Common myeloid progenitor, CD34-positive (primary cell): Measurements from ENCODE around the gene OPHN1.

Experiments
- CTCF ChIA-PET: fragments of 350-600 bp; sonication (Branson Sonifier 250); formaldehyde crosslinking; loops from one replicate; lab custom pipeline; 2021; ENCODE audit warnings: antibody characterized with exemption; lab: Charles Lee
- POLR2A ChIA-PET: fragments of 350-600 bp; sonication (Branson Sonifier 250); formaldehyde crosslinking; loops from one replicate; lab custom pipeline; 2021; ENCODE audit warnings: antibody characterized with exemption; lab: Charles Lee
- DNase-seq, 3 donors: peaks; one replicate each; pipeline versions ENCODE4 v3.0.0 to v3.0.0-alpha.2; 2013
- H3K27ac ChIP-seq, 2 experiments: 1 replicate in 1 of 2; 2 replicates in 1 of 2; pipeline ENCODE4 v1.7.0; 2013; ENCODE audit warnings: inconsistent platforms in 2 of 2, low read length in 2 of 2, mild to moderate bottlenecking in 2 of 2, low read depth in 1 of 2, moderate library complexity in 1 of 2; ENCODE audit not compliant: severe bottlenecking in 2 of 2, insufficient read depth in 1 of 2, poor library complexity in 1 of 2
- H3K27me3 ChIP-seq, 5 experiments: replicated peaks in 2 of 5; 1 replicate in 3 of 5; 2 replicates in 2 of 5; pipeline versions ENCODE4 v1.6.1 to v1.7.0; 2013; ENCODE audit warnings: low read length in 4 of 5, mild to moderate bottlenecking in 2 of 5, moderate library complexity in 2 of 5, inconsistent platforms in 1 of 5; ENCODE audit not compliant: insufficient read depth in 5 of 5, control insufficient read depth in 4 of 5
- H3K36me3 ChIP-seq, 4 experiments: 1 replicate in 2 of 4; 2 replicates in 2 of 4; pipeline versions ENCODE4 v1.6.1 to v1.7.0; 2013; ENCODE audit warnings: low read length in 3 of 4, control low read depth in 1 of 4, mild to moderate bottlenecking in 1 of 4; ENCODE audit not compliant: control insufficient read depth in 4 of 4, insufficient read depth in 4 of 4
- H3K4me1 ChIP-seq, 4 experiments: 1 replicate in 3 of 4; 2 replicates in 1 of 4; pipeline versions ENCODE4 v1.6.1 to v1.7.1; 2013; ENCODE audit warnings: low read length in 3 of 4, mild to moderate bottlenecking in 3 of 4, control low read depth in 1 of 4, inconsistent platforms in 1 of 4, moderate library complexity in 1 of 4; ENCODE audit not compliant: control insufficient read depth in 4 of 4, insufficient read depth in 4 of 4; ENCODE audit errors: control extremely low read depth in 1 of 4
- H3K4me3 ChIP-seq, 7 experiments: 1 replicate in 4 of 7; 2 replicates in 3 of 7; pipeline versions ENCODE4 v1.5.1 to v1.7.0; 2013; ENCODE audit warnings: mild to moderate bottlenecking in 7 of 7, low read length in 6 of 7, moderate library complexity in 6 of 7, inconsistent platforms in 2 of 7, low read depth in 2 of 7, control low read depth in 1 of 7; ENCODE audit not compliant: insufficient read depth in 4 of 7, control insufficient read depth in 1 of 7; ENCODE audit errors: extremely low read depth in 1 of 7
- H3K9me3 ChIP-seq, 5 experiments: 1 replicate in 4 of 5; 2 replicates in 1 of 5; pipeline versions ENCODE4 v1.6.1 to v1.7.1; 2013; ENCODE audit warnings: low read length in 4 of 5, mild to moderate bottlenecking in 2 of 5, inconsistent platforms in 1 of 5, low read depth in 1 of 5, moderate library complexity in 1 of 5; ENCODE audit not compliant: control insufficient read depth in 4 of 5, insufficient read depth in 2 of 5; ENCODE audit errors: control extremely low read depth in 1 of 5
- WGBS: methylation state at CpG from one replicate; pipeline ENCODE4 v1.1.5; 2013; ENCODE audit not compliant: insufficient coverage; 5-methylcytosine and 5-hydroxymethylcytosine counted together

The OPHN1 gene

DNA sequence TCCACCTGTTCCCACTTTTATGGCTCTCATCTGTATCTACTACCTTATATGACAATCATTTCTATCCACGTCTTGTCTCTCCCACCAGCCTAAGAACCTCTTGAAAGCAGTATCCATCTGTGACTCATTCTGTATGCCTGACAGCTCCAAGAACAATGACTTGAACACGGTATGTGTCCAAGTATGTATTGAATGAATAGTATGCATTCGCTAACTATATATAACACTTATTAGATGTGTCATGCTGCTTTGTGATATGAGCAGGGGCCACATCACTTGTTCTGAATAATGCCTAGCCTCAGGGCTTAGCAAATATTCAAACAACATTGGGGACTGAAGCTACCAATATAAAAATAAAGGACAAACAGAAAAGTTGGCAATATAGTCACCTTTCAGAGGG is 4.9 kb downstream of the OPHN1 start:
- ChIA-PET POLR2A (no interaction called here), CTCF (no interaction called here)
- WGBS: 100% methylated on average over 1 of the region's 3 CpGs
- H3K27ac ChIP-seq: no peak overlapping the region
- H3K9me3 ChIP-seq: no peaks in the 10 kb centered on the region
- peaks cover 0 to 8% (median 2%) of the 10 kb centered on the region in 4 experiments for H3K4me1 ChIP-seq
- H3K36me3 ChIP-seq: no peaks in the 10 kb centered on the region
- DNase-seq: no peak
- no peak overlapping the region for H3K4me3 ChIP-seq
- peaks cover 0 to 12% (median 0%) of the 10 kb centered on the region in 5 experiments for H3K27me3 ChIP-seq

- CTCF ChIA-PET: no interaction called here
Measured at GRCh38 chrX:68424719-68425118, 8.6 kb downstream of the OPHN1 start.

DNA sequence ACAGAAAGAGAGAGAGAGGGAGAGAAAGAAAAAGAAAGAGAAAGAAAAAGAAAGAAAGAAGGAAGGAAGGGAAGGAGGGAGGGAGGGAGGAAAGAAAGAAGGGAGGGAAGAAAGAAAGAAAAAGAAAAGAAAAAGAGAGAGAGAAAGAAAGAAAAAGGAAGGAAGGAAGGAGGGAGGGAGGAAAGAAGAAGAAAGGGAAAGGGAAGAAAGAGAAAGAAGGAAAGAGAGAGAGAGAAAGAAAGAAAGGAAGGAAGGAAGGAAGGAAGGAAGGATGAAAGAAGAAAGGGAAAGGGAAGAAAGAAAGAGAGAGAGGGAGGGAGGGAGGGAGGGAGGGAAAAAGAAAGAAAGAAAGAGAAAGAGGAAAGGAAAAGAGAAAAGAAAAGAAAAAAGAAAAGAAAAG is 10.8 kb downstream of the OPHN1 start:
- no peak for DNase-seq
- POLR2A ChIA-PET: no interaction called here
- CTCF ChIA-PET: no interaction called here
- H3K9me3 ChIP-seq: no peaks in the 10 kb centered on the region
- H3K27me3 ChIP-seq: no peaks in the 10 kb centered on the region
- peaks cover 0 to 11% (median 0%) of the 10 kb centered on the region in 4 experiments for H3K4me1 ChIP-seq
- H3K27ac ChIP-seq: no peak overlapping the region
- H3K36me3 ChIP-seq: no peaks in the 10 kb centered on the region
- no peak overlapping the region for H3K4me3 ChIP-seq

More at GRCh38 chrX:68424719-68425118, 8.6 kb downstream of the OPHN1 start:
- H3K27ac ChIP-seq: no peak overlapping the region
- H3K4me3 ChIP-seq: no peak overlapping the region
- no peaks in the 10 kb centered on the region for H3K27me3 ChIP-seq
- 100% methylated on average over 1 of the region's 1 CpG for WGBS
- H3K36me3 ChIP-seq: no peaks in the 10 kb centered on the region
- no peak for DNase-seq
- POLR2A ChIA-PET: no interaction called here
- peaks cover 0 to 7% (median 0%) of the 10 kb centered on the region in 4 experiments for H3K4me1 ChIP-seq
- H3K9me3 ChIP-seq: no peaks in the 10 kb centered on the region

GRCh38 chrX:68421636-68422035 is 11.7 kb downstream of the OPHN1 start:
- H3K4me1 ChIP-seq: peaks cover 0 to 11% (median 0%) of the 10 kb centered on the region in 4 experiments
- no CpG with 5 or more reads among the region's 3 CpGs for WGBS
- H3K36me3 ChIP-seq: no peaks in the 10 kb centered on the region
- no peak overlapping the region for H3K27ac ChIP-seq
- no peaks in the 10 kb centered on the region for H3K9me3 ChIP-seq
- no peak overlapping the region for H3K4me3 ChIP-seq
- ChIA-PET POLR2A (no interaction called here), CTCF (no interaction called here)
- no peak for DNase-seq
- no peaks in the 10 kb centered on the region for H3K27me3 ChIP-seq

GRCh38 chrX:68420559-68420958 is 12.7 kb downstream of the OPHN1 start:
- DNase-seq: no peak
- 86% methylated on average over 2 of the region's 2 CpGs for WGBS
- H3K36me3 ChIP-seq: no peaks in the 10 kb centered on the region
- H3K27ac ChIP-seq: no peak overlapping the region
- H3K9me3 ChIP-seq: no peaks in the 10 kb centered on the region
- ChIA-PET CTCF (no interaction called here), POLR2A (no interaction called here)
- no peak overlapping the region for H3K4me3 ChIP-seq
- H3K27me3 ChIP-seq: no peaks in the 10 kb centered on the region
- peaks cover 0 to 11% (median under 1%) of the 10 kb centered on the region in 4 experiments for H3K4me1 ChIP-seq

GRCh38 chrX:68419975-68420374 is 13.3 kb downstream of the OPHN1 start:
- Histone ChIP-seq H3K27me3 (no peaks in the 10 kb centered on the region), H3K4me3 (no peak overlapping the region), H3K36me3 (no peaks in the 10 kb centered on the region), H3K9me3 (no peaks in the 10 kb centered on the region), H3K27ac (no peak overlapping the region), H3K4me1 (peaks cover 0 to 12% (median 3%) of the 10 kb centered on the region in 4 experiments)
- CTCF ChIA-PET: no interaction called here
- POLR2A ChIA-PET: no interaction called here
- WGBS: 60% methylated on average over 1 of the region's 3 CpGs
- peak in 2 of 3 donors; percentile 50 to 65 for DNase-seq

DNA sequence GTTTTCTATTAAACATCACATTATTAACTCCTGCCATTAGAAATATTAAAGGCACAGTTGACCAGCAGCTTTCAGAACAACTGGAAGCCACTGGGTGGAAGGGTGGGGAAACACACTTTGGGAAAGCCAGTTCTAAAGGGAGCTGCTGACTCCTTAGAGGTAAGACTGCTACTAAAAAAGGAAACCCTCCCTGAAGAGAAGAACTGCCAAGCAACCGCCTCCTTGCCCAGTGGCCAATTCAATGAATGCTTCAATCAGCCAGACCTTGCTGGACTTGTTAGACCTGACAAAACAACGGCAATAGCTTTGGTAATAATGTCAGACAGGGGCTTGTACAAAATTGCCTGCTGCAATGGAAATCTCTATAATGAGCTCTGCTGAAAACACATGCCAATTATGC is 15.6 kb downstream of the OPHN1 start:
- ChIA-PET POLR2A (no interaction called here), CTCF (no interaction called here)
- H3K27me3 ChIP-seq: no peaks in the 10 kb centered on the region
- no peak for DNase-seq
- 86% methylated on average over 2 of the region's 2 CpGs for WGBS
- H3K27ac ChIP-seq: no peak overlapping the region
- peaks cover 0 to 17% (median 3%) of the 10 kb centered on the region in 4 experiments for H3K4me1 ChIP-seq
- H3K4me3 ChIP-seq: no peak overlapping the region
- H3K36me3 ChIP-seq: no peaks in the 10 kb centered on the region
- H3K9me3 ChIP-seq: no peaks in the 10 kb centered on the region
